GM21390 (cell line): ENCODE results near the gene ENTPD3.

Source experiments
- ATAC-seq: cut with Tn5 transposase; IDR thresholded peaks from one replicate; pipeline ENCODE4 v1.9.1; 2021; ENCODE audit not compliant: unreplicated experiment

Gene ENTPD3

DNA sequence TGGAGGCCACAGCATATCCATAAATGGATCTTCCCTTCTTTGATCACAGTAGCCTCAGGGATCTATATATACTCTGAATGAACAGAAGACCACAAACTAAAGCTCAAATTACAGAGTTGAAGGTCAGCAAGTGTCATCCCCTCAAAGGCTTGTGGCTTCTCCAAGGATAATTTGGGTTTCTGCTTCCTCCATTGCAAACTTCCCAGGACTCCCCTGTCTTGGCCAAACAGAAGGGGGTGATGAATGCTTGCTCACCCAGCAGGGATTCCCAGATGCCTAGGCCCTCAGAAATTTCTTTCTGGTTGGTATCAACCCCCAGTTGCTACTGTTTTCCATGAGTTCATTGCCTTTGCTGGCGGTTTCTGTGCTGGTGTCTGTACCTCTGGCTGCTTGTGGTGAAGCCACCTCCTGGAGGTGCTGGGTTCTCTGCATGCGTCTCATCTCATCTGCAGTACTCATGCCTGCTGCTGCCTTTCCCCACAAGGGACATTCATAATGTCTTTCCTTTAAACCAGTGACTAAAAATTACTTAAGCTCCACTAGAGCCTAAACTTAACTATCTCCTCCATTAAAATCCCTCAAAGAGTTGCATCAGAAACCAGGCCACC, 17.7 kb downstream of the ENTPD3 start:
- ATAC-seq, result no peak

DNA sequence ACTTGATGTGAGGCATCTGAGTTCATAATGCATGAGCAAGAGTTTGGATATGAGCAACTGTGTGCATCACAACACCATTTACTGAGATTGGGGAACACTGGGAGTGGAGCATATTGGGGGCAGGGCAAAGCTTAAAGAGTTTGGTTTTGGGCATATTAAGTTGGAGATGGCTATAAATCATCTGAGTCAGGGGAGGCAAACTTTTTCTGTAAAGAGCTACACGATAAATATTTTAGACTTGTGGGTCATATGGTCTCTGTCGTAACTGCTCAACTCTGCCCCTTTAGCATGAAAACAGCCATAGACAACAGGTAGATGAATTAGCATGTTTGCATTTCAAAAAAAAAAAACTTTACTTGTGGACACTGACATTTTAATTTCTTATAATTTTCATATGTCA, 20.0 kb downstream of the ENTPD3 start:
- no peak for ATAC-seq

DNA sequence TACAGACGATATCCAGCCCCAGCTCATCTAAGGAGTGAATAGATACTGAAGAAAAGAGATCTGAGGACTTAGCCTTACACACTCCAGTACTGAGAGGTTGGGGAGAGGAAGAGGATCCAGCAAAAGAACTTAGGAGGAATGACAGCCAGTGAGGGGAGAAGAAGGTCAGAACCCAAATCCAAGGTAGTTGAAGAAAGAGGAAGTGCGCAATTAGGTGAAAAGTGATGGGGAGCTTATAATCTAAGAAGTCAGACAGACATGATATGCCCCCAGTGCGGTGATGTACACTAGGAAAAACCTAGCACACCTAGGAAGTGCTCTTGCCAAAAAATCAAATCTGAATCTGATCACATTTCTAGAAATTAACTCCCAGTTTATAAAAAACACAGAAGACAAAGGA, 20.6 kb downstream of the ENTPD3 start:
- no peak for ATAC-seq

DNA sequence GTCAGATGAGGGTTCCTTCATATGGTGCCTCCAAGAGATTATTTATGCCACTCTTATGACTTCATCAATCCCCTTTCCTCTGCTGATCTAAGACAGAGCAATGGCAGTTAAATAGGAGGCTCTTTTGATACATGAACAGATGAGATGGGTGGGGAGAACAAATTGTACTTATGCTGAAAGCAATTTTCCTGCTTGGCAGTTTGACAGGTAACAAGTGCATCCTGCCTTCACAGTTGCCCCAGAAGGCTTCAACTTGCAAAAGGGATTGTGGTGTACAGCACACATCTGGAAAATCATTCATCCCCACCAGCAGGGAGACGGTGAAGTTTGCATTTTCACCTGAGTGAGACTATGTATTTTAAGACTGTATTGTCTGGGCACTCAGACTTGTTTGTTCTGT, 27.3 kb downstream of the ENTPD3 start:
- ATAC-seq, result no peak

DNA sequence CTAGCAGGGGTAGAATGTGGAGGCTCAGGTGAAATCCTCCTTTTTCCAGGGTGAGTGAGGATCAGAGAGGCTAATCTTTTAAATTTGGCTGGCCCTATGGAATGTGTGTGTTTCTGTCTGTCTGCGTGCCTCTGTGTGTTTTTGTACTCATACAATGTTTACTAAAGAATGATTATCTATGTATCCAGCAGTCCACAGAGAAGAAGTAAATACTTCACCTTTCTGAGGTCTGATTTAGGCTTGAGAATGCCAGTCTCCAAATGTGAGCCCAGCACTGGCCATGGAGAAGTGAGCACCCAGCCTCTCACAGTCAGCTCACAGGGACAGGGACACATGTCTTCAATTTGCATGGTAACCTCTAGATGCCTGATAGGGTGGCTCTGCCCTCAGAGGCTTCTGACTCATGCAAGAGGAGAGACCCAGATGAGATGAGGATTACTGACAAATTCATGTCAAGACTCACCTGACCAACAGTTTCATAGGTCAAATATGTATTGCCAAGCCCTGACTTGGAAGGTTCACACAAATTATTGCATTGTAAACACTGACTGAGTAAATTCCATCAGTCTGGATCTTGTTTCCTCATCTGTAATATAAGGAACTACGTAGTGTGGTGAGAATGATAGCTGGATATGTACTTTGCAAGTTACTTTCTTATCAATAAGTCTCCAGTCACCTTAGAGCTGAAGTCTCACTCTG, 31.0 kb downstream of the ENTPD3 start:
- ATAC-seq, result no peak

DNA sequence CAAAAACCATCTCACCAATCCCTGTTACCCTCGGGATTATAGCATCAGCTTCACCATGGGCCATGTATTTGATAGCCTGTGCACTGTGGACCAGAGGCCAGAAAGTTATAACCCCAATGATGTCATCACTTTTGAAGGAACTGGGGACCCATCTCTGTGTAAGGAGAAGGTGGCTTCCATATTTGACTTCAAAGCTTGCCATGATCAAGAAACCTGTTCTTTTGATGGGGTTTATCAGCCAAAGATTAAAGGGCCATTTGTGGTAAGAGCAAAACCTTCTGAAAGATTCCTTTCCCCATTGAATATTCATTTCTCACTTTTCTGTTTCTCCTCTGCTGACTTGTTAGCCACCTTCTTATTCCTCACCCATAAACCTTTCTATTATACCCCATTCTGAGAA, 35.9 kb downstream of the ENTPD3 start:
- ATAC-seq, result no peak

DNA sequence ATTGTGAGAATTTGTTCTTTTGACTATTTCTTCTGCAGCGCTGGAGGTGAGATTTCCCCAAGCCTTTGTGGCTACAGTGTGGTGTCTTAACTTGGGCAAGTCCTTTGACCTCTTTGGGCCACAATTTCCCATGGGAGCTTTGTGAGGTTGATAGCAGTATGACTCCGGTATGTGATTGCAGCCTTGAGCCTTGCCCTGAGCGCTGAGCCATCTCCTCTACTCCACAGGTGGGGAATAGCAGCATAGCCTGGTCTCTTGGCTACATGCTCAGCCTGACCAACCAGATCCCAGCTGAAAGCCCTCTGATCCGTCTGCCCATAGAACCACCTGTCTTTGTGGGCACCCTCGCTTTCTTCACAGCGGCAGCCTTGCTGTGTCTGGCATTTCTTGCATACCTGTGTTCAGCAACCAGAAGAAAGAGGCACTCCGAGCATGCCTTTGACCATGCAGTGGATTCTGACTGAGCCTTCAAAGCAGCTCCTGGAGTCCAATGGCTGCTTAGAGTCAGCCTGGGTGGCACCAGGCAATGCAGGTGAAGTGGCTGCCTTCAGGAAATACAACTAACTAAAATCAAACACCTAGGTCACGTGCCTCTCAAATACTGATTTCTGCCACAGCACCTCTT, 40.2 kb downstream of the ENTPD3 start:
- ATAC-seq, result no peak

DNA sequence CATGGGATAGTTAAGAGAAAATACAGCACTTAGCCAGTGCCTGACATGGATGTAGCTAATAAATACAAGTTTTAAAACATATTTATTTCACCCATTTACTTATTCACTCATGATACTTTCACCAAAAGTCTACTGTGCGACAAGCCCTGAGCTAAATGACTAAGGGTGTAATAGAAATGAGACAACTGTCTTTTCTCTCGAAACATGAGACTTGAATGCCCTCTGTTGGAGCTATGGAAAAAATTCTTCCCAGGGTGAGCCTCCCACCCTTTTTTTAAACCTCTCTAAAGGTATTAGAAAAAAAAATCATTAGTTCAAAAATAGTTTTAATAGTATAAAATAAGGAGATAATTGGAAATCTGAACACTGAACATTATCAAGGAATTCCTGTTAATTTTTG, 45.8 kb downstream of the ENTPD3 start:
- no peak for ATAC-seq

DNA sequence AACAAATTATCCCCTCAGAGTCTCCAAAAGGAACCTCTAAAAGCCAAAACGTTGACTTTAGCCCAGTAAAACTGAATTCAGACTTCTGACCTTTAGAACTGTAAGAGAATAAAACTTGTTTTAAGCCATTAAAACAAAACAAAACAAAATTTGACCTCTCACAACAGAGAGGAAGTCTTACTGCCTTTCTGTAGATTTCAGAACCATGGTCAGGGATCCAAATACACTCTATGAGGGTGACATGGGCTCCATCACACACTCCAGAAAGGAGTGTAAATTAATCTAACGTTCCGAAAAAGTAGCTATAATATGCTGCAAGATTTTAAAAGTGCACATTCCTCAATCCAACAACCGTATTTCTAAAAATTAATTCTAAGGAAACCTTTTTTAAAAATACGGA, 50.9 kb downstream of the ENTPD3 start:
- no peak for ATAC-seq

DNA sequence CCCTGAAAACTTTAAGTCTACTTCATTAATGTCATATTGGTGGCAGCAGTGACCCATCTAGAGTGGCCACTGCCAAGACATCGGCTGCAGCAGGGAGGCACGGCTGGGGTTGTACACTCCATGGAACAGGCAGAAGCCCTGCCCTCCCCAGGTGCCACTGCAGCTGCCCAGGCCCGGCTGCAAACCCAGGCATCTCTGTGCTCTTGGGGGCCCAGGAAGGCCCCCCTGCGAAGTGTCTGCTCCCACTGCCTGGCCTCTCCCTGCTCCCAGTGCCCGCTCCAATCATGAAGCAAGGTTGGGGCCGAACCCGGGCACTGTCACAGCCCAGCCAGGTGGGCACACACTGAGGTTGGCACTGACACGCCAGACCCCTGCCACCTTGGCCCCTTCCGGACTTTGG, 58.1 kb downstream of the ENTPD3 start:
- ATAC-seq, result no peak

DNA sequence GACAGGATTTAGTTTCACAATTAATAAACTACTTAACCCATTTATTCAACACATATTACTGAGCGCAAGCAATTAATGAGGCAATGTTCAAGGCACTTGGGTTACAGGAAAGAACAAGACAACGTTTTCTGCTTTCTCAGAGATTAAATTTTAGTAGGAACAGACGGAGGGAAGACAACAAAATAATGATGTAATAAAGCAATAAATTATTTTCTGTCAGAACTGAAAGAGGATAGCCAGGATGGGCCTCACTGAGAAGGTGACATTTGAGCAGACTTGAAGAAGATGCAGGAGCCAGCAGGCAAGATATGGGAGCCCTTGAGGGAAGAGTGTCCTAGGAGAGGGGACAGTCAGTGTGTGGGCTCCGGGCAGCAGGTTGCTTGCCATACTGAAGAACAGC, 58.9 kb downstream of the ENTPD3 start:
- ATAC-seq, result no peak

DNA sequence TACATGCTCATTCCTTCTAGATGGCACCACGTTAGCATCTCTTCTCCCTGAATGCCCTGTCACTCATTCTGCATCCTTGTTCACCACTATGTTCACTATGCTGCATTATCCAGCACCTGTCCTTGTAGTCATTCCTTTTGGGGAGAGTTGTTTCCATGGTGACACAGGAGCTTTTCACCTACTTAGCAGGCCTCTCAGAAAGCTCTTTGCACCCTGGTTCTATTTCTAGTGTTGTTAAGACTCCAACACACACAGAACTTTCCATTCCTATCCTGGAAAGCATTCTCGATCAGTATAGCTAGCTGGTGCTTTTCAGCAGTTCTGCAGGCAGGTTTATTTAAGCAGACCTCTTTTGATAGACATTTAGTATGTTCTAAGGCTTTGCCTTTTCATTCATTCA, 63.5 kb downstream of the ENTPD3 start:
- no peak for ATAC-seq

DNA sequence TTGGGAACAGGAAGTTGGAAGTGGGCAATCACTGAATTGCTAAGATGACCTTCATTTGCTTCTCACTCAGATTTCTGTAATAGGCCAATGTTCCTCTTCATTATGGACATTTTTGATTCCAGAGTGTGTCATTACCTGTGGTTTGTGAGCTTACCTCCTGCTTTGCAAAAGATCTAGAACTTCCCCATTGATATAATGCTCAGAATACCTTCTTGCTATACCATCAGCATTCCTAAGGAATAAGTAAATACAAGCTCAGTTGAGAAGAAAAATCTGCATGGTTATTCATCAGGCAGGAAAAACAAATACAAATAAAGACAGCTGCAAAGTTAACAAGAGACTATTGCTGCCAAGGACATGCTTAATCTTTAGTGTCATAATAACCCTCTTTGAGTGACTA, 64.6 kb downstream of the ENTPD3 start:
- ATAC-seq, result no peak

DNA sequence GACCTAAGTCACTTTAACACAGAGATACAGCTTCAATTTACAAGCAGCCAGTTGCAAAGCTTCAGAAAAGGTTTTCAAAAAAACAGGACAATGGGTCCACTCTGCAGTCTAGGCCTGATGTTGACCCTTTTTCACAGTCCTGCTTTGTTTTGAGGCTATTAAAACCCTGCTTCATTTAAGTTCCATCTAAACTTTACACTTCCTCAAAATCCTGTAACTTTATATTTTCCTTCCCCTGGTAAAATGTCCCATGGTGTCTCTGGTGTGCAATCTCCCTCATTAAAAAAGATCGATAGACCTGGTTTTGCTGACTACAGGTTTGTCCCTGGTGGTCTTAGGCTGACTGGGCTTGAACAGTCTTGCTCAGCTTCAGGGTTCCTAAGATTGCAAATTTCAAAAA, 65.1 kb downstream of the ENTPD3 start:
- no peak for ATAC-seq

DNA sequence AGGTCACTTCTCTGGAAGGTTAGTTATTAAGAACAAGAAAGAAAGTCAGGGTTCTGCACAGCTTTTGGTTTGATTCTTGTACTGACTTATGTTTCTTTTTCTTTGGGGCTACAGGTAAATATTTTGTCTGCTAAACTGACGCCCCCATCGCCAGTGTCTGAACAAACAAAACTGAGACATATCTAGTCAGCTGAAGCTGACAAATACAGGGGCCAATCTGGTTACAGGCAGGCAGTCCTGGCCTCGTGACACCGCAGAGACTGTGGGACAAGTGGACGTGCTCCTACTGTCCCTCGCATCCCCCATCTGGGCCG, 65.5 kb downstream of the ENTPD3 start:
- ATAC-seq, result no peak

DNA sequence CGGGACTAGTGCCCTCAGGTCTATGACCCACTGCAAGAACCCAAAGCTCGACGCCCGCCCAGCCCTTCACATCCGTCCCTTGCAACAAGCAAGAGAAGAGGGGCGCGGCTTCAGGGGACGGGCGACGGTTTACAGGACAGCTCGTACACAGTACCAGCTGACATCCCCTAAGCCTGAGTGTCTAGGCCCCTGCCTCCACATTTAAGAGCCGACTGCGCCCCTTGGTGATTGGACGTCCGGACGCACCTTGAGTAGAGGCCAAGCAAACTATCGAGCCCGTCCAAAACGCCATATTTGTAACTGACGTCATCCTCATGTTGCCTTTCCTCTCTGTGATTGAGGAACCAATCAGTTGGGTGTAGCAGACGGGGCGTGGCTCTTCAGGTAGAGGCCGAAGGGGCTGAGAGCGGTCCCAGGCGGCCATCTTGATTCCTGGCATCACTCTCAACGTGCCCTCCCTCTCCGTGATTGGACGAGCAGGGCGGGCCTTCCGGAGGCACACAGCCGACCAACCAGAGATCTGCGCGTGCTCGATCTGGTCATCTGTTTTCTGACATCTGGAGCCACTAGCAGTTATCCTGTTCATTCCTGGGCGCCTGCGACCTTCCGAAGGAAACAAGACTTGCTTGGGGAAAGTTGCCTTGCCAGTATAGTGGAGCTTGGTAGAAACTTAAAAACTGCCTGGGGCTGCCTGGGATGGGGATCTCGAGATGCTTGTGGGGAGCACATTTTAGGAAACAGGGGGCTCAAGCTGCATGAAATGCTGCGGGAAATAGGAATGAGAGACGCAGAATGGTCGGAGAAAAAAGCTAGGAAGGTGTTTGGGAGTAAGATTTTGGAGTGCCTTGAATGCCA, 66.1 kb downstream of the ENTPD3 start:
- ATAC-seq, result peak; percentile 91

DNA sequence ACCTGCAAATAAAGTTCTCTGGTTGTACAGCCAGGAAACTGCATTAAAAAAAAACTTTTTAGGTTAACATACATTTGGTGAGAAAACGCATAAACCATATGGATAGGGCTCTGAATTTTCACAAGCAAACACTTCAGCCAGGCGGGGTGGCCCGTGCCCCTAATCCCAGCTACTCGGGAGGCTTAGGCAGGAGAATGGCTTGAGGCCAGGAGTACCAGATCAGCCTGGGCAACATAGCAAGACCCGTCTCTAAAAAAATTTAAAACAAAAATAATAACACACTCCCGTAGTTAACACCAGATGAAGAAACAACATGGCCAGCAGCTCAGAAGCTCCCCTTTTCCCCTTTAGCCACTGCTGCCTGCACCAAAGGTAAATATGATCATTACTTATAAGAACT, 66.9 kb downstream of the ENTPD3 start:
- no peak for ATAC-seq

DNA sequence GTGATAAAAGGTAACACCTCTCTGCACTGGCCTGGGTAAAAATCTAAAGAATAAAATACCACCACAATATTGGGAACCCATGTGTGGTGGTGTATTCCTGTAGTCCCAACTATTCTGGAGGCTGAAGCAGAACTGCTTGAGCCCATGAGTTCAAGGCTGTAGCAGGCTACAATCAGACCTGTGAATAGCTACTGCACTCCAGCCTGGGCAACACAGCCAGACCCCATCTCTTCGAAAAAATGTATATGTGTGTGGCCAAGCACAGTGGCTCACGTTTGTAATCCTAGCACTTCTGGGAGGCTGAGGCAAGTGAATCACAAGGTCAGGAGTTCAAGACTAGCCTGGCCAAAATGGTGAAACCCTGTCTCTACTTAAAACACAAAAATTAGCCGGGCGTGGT, 68.3 kb downstream of the ENTPD3 start:
- no peak for ATAC-seq

DNA sequence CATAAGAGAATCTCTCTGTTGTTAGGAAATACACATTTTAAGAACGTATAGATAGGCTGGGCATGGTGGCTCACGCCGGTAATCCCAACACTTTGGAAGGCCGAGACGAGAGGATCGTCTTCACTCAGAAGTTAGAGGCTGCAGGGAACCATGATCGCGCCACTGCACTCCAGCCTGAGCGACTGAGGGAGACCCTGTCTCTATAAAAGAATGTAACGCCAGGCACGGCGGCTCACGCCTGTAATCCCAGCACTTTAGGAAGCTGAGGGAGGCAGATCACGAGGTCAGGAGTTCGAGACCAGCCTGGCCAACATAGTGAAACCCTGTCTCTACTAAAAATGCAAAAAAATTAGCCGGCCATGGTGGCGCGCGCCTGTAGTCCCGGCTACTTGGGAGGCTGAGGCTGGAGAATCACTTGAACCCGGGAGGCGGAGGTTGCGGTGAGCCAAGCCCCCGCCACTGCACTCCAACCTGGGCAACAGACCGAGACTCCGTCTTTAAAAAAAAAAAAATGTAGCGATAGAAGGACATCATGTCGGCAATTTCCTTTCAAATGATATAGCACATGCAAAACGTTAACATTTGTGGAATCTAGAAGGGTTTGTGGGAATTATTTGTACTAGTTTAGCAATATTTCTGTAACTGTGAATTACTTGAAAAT, 69.4 kb downstream of the ENTPD3 start:
- ATAC-seq, result no peak

DNA sequence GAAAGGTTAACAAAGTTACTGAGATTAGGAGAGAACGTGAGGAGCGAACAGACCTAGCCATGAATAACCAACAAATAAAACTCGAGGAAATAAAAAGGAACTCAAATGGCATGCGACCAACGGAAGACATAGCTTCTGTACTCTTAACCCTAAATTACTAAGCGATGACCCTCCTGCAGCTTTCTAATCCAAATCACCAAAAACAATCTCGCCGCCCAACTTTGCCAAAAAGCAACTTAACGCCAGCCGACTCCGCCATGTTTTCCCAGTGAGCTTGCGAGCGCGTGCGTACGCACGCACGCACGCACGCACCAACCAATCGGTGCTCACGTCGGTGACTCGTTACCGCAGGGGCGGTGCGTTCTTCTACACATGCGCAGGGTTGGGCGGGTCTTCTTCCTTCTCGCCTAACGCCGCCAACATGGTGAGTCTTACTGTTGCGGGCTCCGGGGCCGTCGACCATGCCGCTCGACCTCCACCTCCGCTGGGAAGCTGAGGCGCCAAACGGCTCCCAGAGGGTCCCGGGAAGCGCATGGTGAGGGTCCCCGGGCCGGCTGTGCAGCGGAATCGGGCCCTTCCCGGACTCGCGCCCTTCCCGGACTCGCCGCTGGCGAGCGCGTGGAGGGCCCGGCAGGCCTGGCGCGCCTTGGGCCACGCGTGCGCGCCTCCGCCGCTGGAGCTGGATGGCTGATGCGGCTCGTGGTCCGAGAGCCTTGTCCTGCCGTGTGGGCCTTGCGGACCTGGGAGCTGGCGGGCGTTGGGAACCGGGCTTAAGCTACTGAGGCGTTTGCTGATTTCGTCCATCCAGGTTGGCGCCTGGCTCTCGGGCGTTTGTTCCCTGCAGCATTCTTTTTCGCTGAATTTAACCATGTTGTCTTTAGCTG, 70.2 kb downstream of the ENTPD3 start, which contains the start of gene RPL14:
RPL14 (plus strand) TSS at position 400 of the 884 bp plus-strand sequence; CDS start at position 533, 133 bp downstream.
- ATAC-seq, result peak; percentile 62
